Psoas muscle (tissue), 8 donors: ENCODE measurements around the gene PARS2. TPM values are rescaled to one million over a fixed set of nuclear protein-coding genes. Genes with fewer than 3 reads are reported as not detected.

ENCODE experiments used
- ATAC-seq, 4 donors: fragments of 200-7000 bp; cut with Tn5 transposase; one replicate each; pipeline ENCODE4 v1.9.1; 2020; ENCODE audit warnings: moderate library complexity in 3 of 4, mild to moderate bottlenecking in 2 of 4
- DNase-seq, 2 donors: peaks; one replicate each; pipeline ENCODE4 v3.0.0-alpha.2; 2020
- H3K27ac ChIP-seq: fragments of 200-600 bp; one replicate; pipeline ENCODE4 v1.8.0; 2022
- H3K27me3 ChIP-seq, 3 donors: fragments of 200-600 bp in 1 of 3; one replicate each; pipeline versions ENCODE4 v1.6.1 to v1.8.0; 2013 to 2022; ENCODE audit warnings: low read length in 2 of 3, mild to moderate bottlenecking in 2 of 3, moderate library complexity in 1 of 3; ENCODE audit not compliant: insufficient read depth in 3 of 3
- H3K36me3 ChIP-seq, 2 donors: fragments of 200-600 bp in 1 of 2; one replicate each; pipeline versions ENCODE4 v1.6.1 to v1.8.0; 2013 to 2022; ENCODE audit warnings: low read depth in 1 of 2, mild to moderate bottlenecking in 1 of 2, moderate library complexity in 1 of 2; ENCODE audit not compliant: insufficient read depth in 1 of 2
- H3K4me1 ChIP-seq: fragments of 200-600 bp; one replicate; pipeline ENCODE4 v1.8.0; 2022
- H3K4me3 ChIP-seq: fragments of 200-600 bp; one replicate; pipeline ENCODE4 v1.8.0; 2022; ENCODE audit warnings: mild to moderate bottlenecking
- H3K9me3 ChIP-seq: fragments of 200-600 bp; one replicate; pipeline ENCODE4 v1.8.0; 2022
- WGBS, 3 donors: extraction: QIAGEN DNeasy Blood & Tissue Kit; methylation state at CpG; one replicate each; pipeline versions ENCODE4 v1.1.6 to v1.1.7; 2013; 5-methylcytosine and 5-hydroxymethylcytosine counted together
- intact Hi-C, 2 donors: fragments of 100-400 bp; cut with DNase I; formaldehyde crosslinking; loops; one replicate each; pipeline versions ENCODE4 v1.11.0 to v1.14.2; 2022
- long read RNA-seq, 2 donors: library from polyadenylated mRNA; unstranded; transcript quantifications; one replicate each; pipeline ENCODE4 v2.0.0, GENCODE V29; 2021
- polyA plus RNA-seq, 3 donors: library from polyadenylated mRNA; stranded (reverse); fragments of 200-250 nt; gene quantifications; one replicate each; pipeline ENCODE4 v1.2.3, GENCODE V29; 2013
- total RNA-seq, 4 donors: library from RNA; stranded (reverse); fragmentation: NEBNext Ultra II Directional in 2 of 4; extraction: Animal tissue kit (Norgen Biotek cat#: 25700) in 2 of 4; gene quantifications; one replicate each; pipeline versions ENCODE4 v1.2.1 to v1.2.4, GENCODE V29; 2021 to 2023
- TF ChIP-seq, protein P1 (sequence below): fragments of 200-600 bp; IDR thresholded peaks from one replicate; pipeline ENCODE4 v1.8.0; 2022; ENCODE audit warnings: antibody characterized with exemption
- donor health status: healthy with polysubstance abuse.
- donor health status: DM: no; HTN: no; CAD: no; lungs with moderate emphysema.
- donor health status: Bipolar disorder and iron deficiency.
- donor health status: healthy.
- donor health status: DM: yes; HTN: yes; CAD: no.
- donor health status: DM: no; HTN: no; CAD: no.
- donor health status: DM: no; HTN: no; CAD: no.
- donor health status: DM: yes; HTN: yes; CAD: no.

PARS2 gene
- 1 to 10 TPM; 2.4 to 3.7 (median 3.4) TPM for total RNA-seq
- 1 to 10 TPM; 3.3 to 5.6 (median 5.3) TPM for polyA plus RNA-seq
- long read RNA-seq, donor 1, partial matches to known transcripts: 0 of 2 reads
- long read RNA-seq, donor 1, other reads (novel, unspliced or antisense): 0 of 2 reads
- long read RNA-seq, donor 2, transcript PARS2-201 (2 exons, 2,347 nt): major isoform, 6 of 12 reads
- long read RNA-seq, donor 2, partial matches to known transcripts: 4 of 12 reads
- long read RNA-seq, donor 2, other reads (novel, unspliced or antisense): 2 of 12 reads

GRCh38 chr1:54764133-54764921 lies at the start of gene PARS2:
Gene PARS2, minus strand, starts transcription at chr1:54764523. Its CDS starts 5,362 bp downstream, at chr1:54759161.
- H3K9me3 ChIP-seq: no peaks in the 10 kb centered on the region
- H3K36me3 ChIP-seq: no peaks in the 10 kb centered on the region
- intact Hi-C loops: loop anchor here (5.0 kb wide), 1 partner anchor 47 kb away; the partner anchor contains the start of gene TTC4 (in 2 of the 2)
- ATAC-seq (peak; percentile 98 to 100 (median 98)), DNase-seq (peak; percentile 96 to 98)
- no peaks in the 10 kb centered on the region for H3K27me3 ChIP-seq
- peaks cover 6% of the 10 kb centered on the region for H3K4me1 ChIP-seq
- 0 to 1% (median 0%) methylated on average over 53 to 57 of the region's 57 CpGs for WGBS, 3 donors
- H3K4me3 ChIP-seq: peak within 1 kb of the TSS; percentile 91
- H3K27ac ChIP-seq: peak within 1 kb of the TSS; percentile 82
- TF ChIP-seq, protein P1, sequence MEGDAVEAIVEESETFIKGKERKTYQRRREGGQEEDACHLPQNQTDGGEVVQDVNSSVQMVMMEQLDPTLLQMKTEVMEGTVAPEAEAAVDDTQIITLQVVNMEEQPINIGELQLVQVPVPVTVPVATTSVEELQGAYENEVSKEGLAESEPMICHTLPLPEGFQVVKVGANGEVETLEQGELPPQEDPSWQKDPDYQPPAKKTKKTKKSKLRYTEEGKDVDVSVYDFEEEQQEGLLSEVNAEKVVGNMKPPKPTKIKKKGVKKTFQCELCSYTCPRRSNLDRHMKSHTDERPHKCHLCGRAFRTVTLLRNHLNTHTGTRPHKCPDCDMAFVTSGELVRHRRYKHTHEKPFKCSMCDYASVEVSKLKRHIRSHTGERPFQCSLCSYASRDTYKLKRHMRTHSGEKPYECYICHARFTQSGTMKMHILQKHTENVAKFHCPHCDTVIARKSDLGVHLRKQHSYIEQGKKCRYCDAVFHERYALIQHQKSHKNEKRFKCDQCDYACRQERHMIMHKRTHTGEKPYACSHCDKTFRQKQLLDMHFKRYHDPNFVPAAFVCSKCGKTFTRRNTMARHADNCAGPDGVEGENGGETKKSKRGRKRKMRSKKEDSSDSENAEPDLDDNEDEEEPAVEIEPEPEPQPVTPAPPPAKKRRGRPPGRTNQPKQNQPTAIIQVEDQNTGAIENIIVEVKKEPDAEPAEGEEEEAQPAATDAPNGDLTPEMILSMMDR: no peak

DNA sequence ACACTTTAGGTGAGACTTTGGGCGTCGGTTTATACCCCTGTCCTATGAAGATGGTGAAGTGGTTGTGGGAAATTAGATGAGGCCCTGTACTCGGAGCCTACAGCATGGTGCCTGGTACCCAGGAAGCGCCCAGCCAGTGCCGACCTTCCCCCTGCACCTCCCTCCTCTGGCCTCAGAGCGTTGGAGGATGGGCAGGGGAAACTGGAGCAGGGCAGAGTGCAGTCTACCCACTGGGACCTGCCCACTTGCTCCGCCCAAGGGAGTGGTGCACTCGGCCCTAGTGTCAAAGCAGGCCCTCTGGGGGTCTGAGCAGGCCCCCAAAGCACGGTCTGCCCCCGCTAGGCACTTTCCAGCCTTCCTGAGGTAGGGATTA lies 49.8 kb upstream of the PARS2 start:
- no peak overlapping the region for H3K4me3 ChIP-seq
- TF ChIP-seq, protein P1: no peak
- H3K9me3 ChIP-seq: no peaks in the 10 kb centered on the region
- no peaks in the 10 kb centered on the region for H3K27me3 ChIP-seq
- ATAC-seq (no peak), DNase-seq (no peak)
- no peak overlapping the region for H3K27ac ChIP-seq
- 73 to 85% (median 76%) methylated on average over 9 to 10 of the region's 10 CpGs for WGBS, 3 donors
- intact Hi-C loops: loop anchor here (5.0 to 10.0 kb wide), 5 partner anchors 142 to 742 kb away; no protein-coding TSS in a partner anchor
- no peaks in the 10 kb centered on the region for H3K4me1 ChIP-seq
- no peaks in the 10 kb centered on the region for H3K36me3 ChIP-seq

GRCh38 chr1:54813485-54814125 lies 49.3 kb upstream of the PARS2 start:
- Histone ChIP-seq H3K36me3 (no peaks in the 10 kb centered on the region), H3K27me3 (no peaks in the 10 kb centered on the region), H3K27ac (no peak overlapping the region), H3K4me3 (no peak overlapping the region), H3K9me3 (no peaks in the 10 kb centered on the region), H3K4me1 (no peaks in the 10 kb centered on the region)
- TF ChIP-seq, protein P1: no peak
- WGBS, 3 donors: 64 to 68% (median 64%) methylated on average over 13 of the region's 13 CpGs
- no peak for DNase-seq
- no peak for ATAC-seq
- intact Hi-C loops: loop anchor here (5.0 to 10.0 kb wide), 5 partner anchors 141 to 741 kb away; no protein-coding TSS in a partner anchor

DNA sequence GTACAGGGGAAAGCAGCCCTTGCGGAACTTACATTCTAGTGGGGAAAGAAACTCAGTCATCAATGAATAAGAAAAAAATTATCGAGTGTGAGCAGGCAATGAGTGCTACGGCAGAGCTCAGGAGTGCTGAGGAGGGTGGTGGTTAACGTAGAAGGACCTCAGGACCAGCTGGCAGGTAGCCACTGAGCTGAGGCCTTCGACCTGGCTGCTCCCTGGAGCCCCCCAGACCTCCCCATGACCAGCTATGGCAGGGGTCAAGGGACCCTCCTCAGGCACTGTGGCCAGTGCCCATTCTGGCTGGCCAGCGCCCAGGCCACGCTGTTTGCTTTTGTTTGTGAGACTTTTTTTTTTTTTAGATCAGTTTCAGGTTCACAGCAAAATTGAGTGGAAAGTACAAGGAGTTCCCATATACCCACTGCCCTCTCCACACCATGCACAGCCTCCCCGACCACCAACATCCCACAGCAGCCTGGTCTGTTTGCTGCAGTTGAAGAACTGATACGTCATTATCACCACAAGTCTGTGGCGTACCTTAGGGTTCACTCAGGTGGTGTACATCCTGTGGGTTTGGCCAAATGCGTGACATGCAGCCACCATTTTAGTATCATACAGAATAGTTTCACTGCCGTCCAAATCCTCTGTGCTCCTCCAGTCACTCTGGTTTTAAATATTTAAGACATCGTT lies 48.6 kb upstream of the PARS2 start:
- Histone ChIP-seq H3K27ac (no peak overlapping the region), H3K9me3 (no peaks in the 10 kb centered on the region), H3K4me3 (no peak overlapping the region), H3K4me1 (no peaks in the 10 kb centered on the region), H3K36me3 (no peaks in the 10 kb centered on the region), H3K27me3 (no peaks in the 10 kb centered on the region)
- 71 to 77% (median 74%) methylated on average over 13 of the region's 13 CpGs for WGBS, 3 donors
- intact Hi-C loops: loop anchor here (5.0 to 10.0 kb wide), 5 partner anchors 141 to 741 kb away; no protein-coding TSS in a partner anchor
- TF ChIP-seq, protein P1: no peak
- no peak for DNase-seq
- ATAC-seq: no peak
